ENCODE measurements around the gene RNF207.

DNA sequence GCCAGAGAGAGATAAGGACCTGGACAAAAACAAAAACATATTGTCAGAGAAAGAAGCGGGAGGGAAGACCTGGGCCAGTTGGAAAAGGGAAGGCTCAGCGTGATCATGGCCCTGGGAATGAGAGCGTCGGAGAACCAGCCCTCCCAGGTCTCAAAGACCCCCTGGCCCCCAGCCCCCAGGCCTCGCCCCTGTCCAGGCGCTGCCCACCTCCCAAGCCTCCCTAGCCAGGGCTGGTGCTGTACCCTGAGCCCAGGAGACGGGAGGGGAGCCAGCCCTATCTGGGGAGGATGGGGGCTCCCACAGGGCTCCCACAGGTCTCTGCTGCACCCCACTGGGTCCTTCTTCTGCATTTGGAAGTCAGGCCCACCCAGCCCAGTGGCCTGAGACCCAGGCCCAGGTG lies 40.9 kb upstream of the RNF207 start:
- TF ChIP-seq, protein P1, sequence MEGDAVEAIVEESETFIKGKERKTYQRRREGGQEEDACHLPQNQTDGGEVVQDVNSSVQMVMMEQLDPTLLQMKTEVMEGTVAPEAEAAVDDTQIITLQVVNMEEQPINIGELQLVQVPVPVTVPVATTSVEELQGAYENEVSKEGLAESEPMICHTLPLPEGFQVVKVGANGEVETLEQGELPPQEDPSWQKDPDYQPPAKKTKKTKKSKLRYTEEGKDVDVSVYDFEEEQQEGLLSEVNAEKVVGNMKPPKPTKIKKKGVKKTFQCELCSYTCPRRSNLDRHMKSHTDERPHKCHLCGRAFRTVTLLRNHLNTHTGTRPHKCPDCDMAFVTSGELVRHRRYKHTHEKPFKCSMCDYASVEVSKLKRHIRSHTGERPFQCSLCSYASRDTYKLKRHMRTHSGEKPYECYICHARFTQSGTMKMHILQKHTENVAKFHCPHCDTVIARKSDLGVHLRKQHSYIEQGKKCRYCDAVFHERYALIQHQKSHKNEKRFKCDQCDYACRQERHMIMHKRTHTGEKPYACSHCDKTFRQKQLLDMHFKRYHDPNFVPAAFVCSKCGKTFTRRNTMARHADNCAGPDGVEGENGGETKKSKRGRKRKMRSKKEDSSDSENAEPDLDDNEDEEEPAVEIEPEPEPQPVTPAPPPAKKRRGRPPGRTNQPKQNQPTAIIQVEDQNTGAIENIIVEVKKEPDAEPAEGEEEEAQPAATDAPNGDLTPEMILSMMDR (IDR thresholded peaks at IDR 0.05; ENCODE audit: insufficient read depth, low read length, poor library complexity, severe bottlenecking): no peak
- TF ChIP-seq EZH2phosphoT487 (conservative IDR thresholded peaks at IDR 0.05; ENCODE audit: low read length): no peak

Data from SU-DHL-6 (cell line).